Sigmoid colon (tissue), 4 donors: Measurements from ENCODE around the gene BRPF3.

Experiments
- EP300 ChIP-seq, 4 donors: sonication (generic); formaldehyde crosslinking; IDR thresholded peaks; one replicate each; pipeline ENCODE4 v1.6.1; 2017; ENCODE audit warnings: antibody characterized with exemption in 4 of 4
- POLR2A ChIP-seq, 2 donors: fragments of 450-650 bp; IDR thresholded peaks; one replicate each; pipeline ENCODE4 v1.6.1; 2016; ENCODE audit warnings: antibody characterized with exemption in 2 of 2, mild to moderate bottlenecking in 2 of 2, moderate library complexity in 2 of 2
- TF ChIP-seq, protein P1 (sequence below), 4 experiments: fragments of 450-650 bp in 3 of 4; fragments of 200-600 bp in 1 of 4; IDR thresholded peaks; one replicate each; pipeline ENCODE4 v1.5.1; 2016 to 2019; ENCODE audit warnings: antibody characterized with exemption in 4 of 4, mild to moderate bottlenecking in 3 of 4, moderate library complexity in 2 of 4

DNA sequence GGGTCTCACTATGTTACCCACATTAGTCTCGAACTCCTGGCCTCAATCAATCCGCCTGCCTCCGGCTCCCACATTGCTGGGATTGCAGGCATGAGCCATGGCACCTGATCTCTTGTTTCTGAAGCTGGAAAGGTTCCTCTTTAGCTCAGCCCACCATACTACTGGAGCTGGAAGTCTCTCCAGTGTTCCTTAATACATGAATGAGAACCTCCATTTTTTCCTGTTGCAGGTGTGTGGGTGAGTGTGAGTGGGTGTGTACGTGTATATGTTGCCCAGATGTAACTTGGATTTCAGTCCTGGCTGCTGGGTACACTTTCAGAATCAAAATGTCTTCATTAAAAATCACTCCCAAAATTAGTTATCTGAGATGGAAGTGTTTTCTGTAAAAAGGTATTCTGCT is 84.4 kb downstream of the BRPF3 start:
- TF ChIP-seq, protein P1, sequence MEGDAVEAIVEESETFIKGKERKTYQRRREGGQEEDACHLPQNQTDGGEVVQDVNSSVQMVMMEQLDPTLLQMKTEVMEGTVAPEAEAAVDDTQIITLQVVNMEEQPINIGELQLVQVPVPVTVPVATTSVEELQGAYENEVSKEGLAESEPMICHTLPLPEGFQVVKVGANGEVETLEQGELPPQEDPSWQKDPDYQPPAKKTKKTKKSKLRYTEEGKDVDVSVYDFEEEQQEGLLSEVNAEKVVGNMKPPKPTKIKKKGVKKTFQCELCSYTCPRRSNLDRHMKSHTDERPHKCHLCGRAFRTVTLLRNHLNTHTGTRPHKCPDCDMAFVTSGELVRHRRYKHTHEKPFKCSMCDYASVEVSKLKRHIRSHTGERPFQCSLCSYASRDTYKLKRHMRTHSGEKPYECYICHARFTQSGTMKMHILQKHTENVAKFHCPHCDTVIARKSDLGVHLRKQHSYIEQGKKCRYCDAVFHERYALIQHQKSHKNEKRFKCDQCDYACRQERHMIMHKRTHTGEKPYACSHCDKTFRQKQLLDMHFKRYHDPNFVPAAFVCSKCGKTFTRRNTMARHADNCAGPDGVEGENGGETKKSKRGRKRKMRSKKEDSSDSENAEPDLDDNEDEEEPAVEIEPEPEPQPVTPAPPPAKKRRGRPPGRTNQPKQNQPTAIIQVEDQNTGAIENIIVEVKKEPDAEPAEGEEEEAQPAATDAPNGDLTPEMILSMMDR (IDR thresholded peaks at IDR 0.05) = no peak
- TF ChIP-seq POLR2A (IDR thresholded peaks at IDR 0.05) = no peak
- TF ChIP-seq EP300 (IDR thresholded peaks at IDR 0.05) = no peak
